AG08396 (cell line): ENCODE measurements around the gene DDX39A.

Source experiments
- DNase-seq: peaks from one replicate; pipeline ENCODE4 v3.0.0; 2012; ENCODE audit warnings: low spot score, mixed read lengths

The DDX39A gene

GRCh38 chr19:14363183-14364097, 55.7 kb downstream of the DDX39A start:
- DNase-seq = no peak

- DNase-seq = no peak
These were observed 57.3 kb downstream of the DDX39A start for GRCh38 chr19:14361824-14362223.
